Measurements from ENCODE around the gene SCML1. TPM values are rescaled to one million over a fixed set of nuclear protein-coding genes. Genes with fewer than 3 reads are reported as not detected.

Gene SCML1
- total RNA-seq: 10 to 100 TPM in 4 of 6 donors, 1 to 10 TPM in 2; 6.8 to 20.9 (median 12.8) TPM

- Histone ChIP-seq H3K9me3 (no peaks in the 10 kb centered on the region), H3K4me3 (peak within 1 kb of the TSS; percentile 6 to 62 (median 52)), H3K4me1 (peaks cover 0 to 3% (median 0%) of the 10 kb centered on the region in 4 donors), H3K27ac (peak within 1 kb of the TSS; percentile 77 to 93 (median 88)), H3K27me3 (no peaks in the 10 kb centered on the region), H3K36me3 (no peaks in the 10 kb centered on the region)
- TF ChIP-seq EP300 (IDR thresholded peaks at IDR 0.05) (no peak), POLR2AphosphoS5 (IDR thresholded peaks at IDR 0.05) (peak; percentile 71 to 77), CTCF (IDR thresholded peaks at IDR 0.05) (no peak), POLR2A (IDR thresholded peaks at IDR 0.05) (peak in 2 of 4 donors; percentile 59 to 67)
- peak; percentile 98 to 99 for ATAC-seq (ENCODE audit: low FRiP score in 2 of 2)
- DNase-seq: peak; percentile 96 to 98
- WGBS, 2 donors: 0 to 41% methylated on average over 2 to 64 of the region's 67 CpGs
These were observed at the start of gene SCML1 for GRCh38 chrX:17736856-17737709. SCML1 (plus strand) TSS chrX:17737493; CDS start chrX:17744187, 6,694 bp downstream.

GRCh38 chrX:17687648-17688047 is 49.6 kb upstream of the SCML1 start:
- no peaks in the 10 kb centered on the region for H3K27me3 ChIP-seq
- no peak overlapping the region for H3K27ac ChIP-seq
- H3K4me3 ChIP-seq: no peak overlapping the region
- H3K36me3 ChIP-seq: no peaks in the 10 kb centered on the region
- WGBS, 2 donors: 86 to 95% methylated on average over 11 to 14 of the region's 14 CpGs
- DNase-seq (peak in 1 of 2 donors; percentile 27), ATAC-seq (ENCODE audit: low FRiP score in 2 of 2) (no peak)
- H3K9me3 ChIP-seq: no peaks in the 10 kb centered on the region
- no peak for TF ChIP-seq EP300 (IDR thresholded peaks at IDR 0.05)
- no peak for TF ChIP-seq POLR2A (IDR thresholded peaks at IDR 0.05)
- no peak for TF ChIP-seq POLR2AphosphoS5 (IDR thresholded peaks at IDR 0.05)
- TF ChIP-seq CTCF (IDR thresholded peaks at IDR 0.05): no peak
- no peaks in the 10 kb centered on the region for H3K4me1 ChIP-seq

- peak in 1 of 2 donors; percentile 33 for DNase-seq
- Histone ChIP-seq H3K4me1 (no peaks in the 10 kb centered on the region), H3K9me3 (no peaks in the 10 kb centered on the region), H3K36me3 (no peaks in the 10 kb centered on the region), H3K4me3 (no peak overlapping the region), H3K27ac (no peak overlapping the region), H3K27me3 (no peaks in the 10 kb centered on the region)
- TF ChIP-seq EP300 (IDR thresholded peaks at IDR 0.05) (no peak), CTCF (IDR thresholded peaks at IDR 0.05) (peak; percentile 39 to 64 (median 53))
- WGBS, 2 donors: 28 to 49% methylated on average over 4 of the region's 4 CpGs
- ATAC-seq (ENCODE audit: low FRiP score in 2 of 2): peak in 1 of 2 donors; percentile 81
These were observed 47.3 kb upstream of the SCML1 start for GRCh38 chrX:17689971-17690409.

- no peak overlapping the region for H3K4me3 ChIP-seq
- ATAC-seq (ENCODE audit: low FRiP score in 2 of 2): no peak
- 71 to 97% methylated on average over 2 to 5 of the region's 5 CpGs for WGBS, 2 donors
- no peaks in the 10 kb centered on the region for H3K9me3 ChIP-seq
- no peak for TF ChIP-seq EP300 (IDR thresholded peaks at IDR 0.05)
- TF ChIP-seq CTCF (IDR thresholded peaks at IDR 0.05): no peak
- TF ChIP-seq POLR2AphosphoS5 (IDR thresholded peaks at IDR 0.05): no peak
- TF ChIP-seq POLR2A (IDR thresholded peaks at IDR 0.05): no peak
- no peaks in the 10 kb centered on the region for H3K36me3 ChIP-seq
- H3K27me3 ChIP-seq: no peaks in the 10 kb centered on the region
- no peaks in the 10 kb centered on the region for H3K4me1 ChIP-seq
- no peak for DNase-seq
- H3K27ac ChIP-seq: no peak overlapping the region
These were observed 44.5 kb upstream of the SCML1 start for GRCh38 chrX:17692709-17693346.

Measured in upper lobe of left lung (tissue), 6 donors.